Activated B cell treated with CpG ODN at 0.5 μM for 24 hours (primary cell): ENCODE measurements around the gene CCNJL. TPM values are rescaled to one million over a fixed set of nuclear protein-coding genes. Genes with fewer than 3 reads are reported as not detected.

Source experiments
- ATAC-seq: fragments of 200-7000 bp; cut with Tn5 transposase; one replicate; pipeline ENCODE4 v1.10.0; 2021; ENCODE audit warnings: low read depth, mild to moderate bottlenecking, moderate library complexity
- CTCF ChIA-PET: fragments of 350-600 bp; sonication (Branson Sonifier 250); formaldehyde crosslinking; loops from one replicate; lab custom pipeline; 2021; ENCODE audit warnings: antibody characterized with exemption; lab: Charles Lee
- POLR2A ChIA-PET: fragments of 350-600 bp; sonication (Branson Sonifier 250); formaldehyde crosslinking; loops from one replicate; lab custom pipeline; 2021; ENCODE audit warnings: antibody characterized with exemption; lab: Charles Lee
- DNase-seq: peaks from one replicate; pipeline ENCODE4 v3.0.0; 2022
- H3K27ac Mint-ChIP-seq: one replicate; pipeline ENCODE4 v1.8.0; 2020; ENCODE audit warnings: mixed read lengths
- H3K27me3 Mint-ChIP-seq: one replicate; pipeline ENCODE4 v1.8.0; 2021; ENCODE audit warnings: mixed read lengths
- H3K36me3 Mint-ChIP-seq: one replicate; pipeline ENCODE4 v1.8.0; 2021; ENCODE audit warnings: low read depth, mixed read lengths
- H3K4me1 Mint-ChIP-seq: one replicate; pipeline ENCODE4 v1.8.0; 2021; ENCODE audit warnings: mixed read lengths
- H3K4me3 Mint-ChIP-seq: one replicate; pipeline ENCODE4 v1.8.0; 2020; ENCODE audit warnings: mild to moderate bottlenecking, mixed read lengths
- H3K9me3 Mint-ChIP-seq: one replicate; pipeline ENCODE4 v1.8.0; 2020; ENCODE audit warnings: mixed read lengths
- intact Hi-C: fragments of 100-400 bp; cut with micrococcal nuclease; formaldehyde crosslinking; loops from one replicate; pipeline ENCODE4 v1.15.1; 2024
- total RNA-seq: library from RNA; stranded (reverse); gene quantifications from 2 replicates; pipeline ENCODE4 v1.2.3, GENCODE V29; 2022
- TF ChIP-seq, protein P1 (sequence below): fragments of 200-600 bp; IDR thresholded peaks from one replicate; pipeline ENCODE4 v1.8.0; 2022; ENCODE audit warnings: antibody characterized with exemption, mild to moderate bottlenecking

Gene CCNJL
- total RNA-seq, 1 donor from 2014 or later, result 0.09 TPM

DNA sequence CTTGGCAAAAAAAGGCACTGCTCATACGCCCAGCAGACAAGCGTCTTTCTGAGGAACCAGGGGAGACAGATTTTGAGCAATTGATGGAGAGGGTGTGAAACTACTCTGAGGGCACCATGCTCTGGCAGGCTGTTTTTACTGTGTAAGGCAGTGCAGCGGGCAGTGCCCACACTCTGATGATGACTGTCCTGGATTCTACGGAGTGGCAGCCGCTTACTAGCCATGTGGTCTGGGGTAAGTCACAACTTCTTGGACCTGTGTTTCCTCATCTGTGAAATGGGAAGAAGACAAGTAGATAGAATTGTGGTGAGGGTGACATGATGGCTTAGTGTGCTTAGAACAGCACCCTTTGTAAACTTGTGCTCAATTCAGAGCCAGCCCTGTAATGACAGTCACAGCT is 44.2 kb downstream of the CCNJL start:
- DNase-seq (no peak), ATAC-seq (no peak)
- Mint-ChIP-seq H3K4me1 (peaks cover 13% of the 10 kb centered on the region), H3K27me3 (peaks cover 18% of the 10 kb centered on the region), H3K4me3 (no peak overlapping the region), H3K36me3 (no peaks in the 10 kb centered on the region), H3K9me3 (no peaks in the 10 kb centered on the region), H3K27ac (no peak overlapping the region)
- ChIA-PET POLR2A (no interaction called here), CTCF (interaction anchor here (1.0 kb wide), 1 partner anchor 246 kb away, joined by 3 read pairs; no protein-coding TSS in a partner anchor)
- TF ChIP-seq, protein P1, sequence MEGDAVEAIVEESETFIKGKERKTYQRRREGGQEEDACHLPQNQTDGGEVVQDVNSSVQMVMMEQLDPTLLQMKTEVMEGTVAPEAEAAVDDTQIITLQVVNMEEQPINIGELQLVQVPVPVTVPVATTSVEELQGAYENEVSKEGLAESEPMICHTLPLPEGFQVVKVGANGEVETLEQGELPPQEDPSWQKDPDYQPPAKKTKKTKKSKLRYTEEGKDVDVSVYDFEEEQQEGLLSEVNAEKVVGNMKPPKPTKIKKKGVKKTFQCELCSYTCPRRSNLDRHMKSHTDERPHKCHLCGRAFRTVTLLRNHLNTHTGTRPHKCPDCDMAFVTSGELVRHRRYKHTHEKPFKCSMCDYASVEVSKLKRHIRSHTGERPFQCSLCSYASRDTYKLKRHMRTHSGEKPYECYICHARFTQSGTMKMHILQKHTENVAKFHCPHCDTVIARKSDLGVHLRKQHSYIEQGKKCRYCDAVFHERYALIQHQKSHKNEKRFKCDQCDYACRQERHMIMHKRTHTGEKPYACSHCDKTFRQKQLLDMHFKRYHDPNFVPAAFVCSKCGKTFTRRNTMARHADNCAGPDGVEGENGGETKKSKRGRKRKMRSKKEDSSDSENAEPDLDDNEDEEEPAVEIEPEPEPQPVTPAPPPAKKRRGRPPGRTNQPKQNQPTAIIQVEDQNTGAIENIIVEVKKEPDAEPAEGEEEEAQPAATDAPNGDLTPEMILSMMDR, result no peak
- intact Hi-C loops, result no loop called here

DNA sequence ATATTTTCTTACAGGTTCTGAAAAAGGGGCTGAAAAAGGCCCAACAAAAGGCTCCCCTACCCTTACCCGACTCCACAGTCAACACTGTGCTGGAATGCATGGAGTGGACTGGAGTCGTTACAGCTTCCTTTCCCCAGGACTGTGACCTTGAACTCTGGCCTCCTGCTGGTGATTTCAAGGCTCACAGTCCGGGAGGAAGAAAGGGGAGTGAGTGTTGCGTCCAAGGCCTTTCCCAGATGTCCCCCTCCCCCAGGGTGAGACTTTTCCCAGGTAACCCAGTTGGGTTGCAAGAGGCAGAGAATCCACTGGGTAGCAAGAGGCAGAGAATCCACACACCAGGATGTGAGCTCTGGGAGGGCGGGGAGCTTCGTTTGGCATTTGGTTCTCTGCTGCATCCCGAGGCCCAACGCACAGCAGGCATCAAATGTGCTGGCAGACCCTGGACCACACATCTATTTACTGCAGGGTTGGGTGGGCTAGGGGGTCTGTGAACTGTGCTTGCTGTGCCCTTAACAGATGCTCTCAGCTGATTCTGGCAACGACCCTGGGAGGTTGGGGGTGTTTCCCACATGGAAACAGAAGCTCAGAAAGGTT is 45.5 kb downstream of the CCNJL start:
- H3K4me3 Mint-ChIP-seq, result no peak overlapping the region
- peaks cover 22% of the 10 kb centered on the region for H3K4me1 Mint-ChIP-seq
- H3K27ac Mint-ChIP-seq, result no peak overlapping the region
- no peak for DNase-seq
- H3K36me3 Mint-ChIP-seq, result no peaks in the 10 kb centered on the region
- TF ChIP-seq, protein P1, result no peak
- ATAC-seq, result no peak
- ChIA-PET POLR2A (no interaction called here), CTCF (no interaction called here)
- peaks cover 20% of the 10 kb centered on the region for H3K27me3 Mint-ChIP-seq
- no peaks in the 10 kb centered on the region for H3K9me3 Mint-ChIP-seq
- intact Hi-C loops, result no loop called here

DNA sequence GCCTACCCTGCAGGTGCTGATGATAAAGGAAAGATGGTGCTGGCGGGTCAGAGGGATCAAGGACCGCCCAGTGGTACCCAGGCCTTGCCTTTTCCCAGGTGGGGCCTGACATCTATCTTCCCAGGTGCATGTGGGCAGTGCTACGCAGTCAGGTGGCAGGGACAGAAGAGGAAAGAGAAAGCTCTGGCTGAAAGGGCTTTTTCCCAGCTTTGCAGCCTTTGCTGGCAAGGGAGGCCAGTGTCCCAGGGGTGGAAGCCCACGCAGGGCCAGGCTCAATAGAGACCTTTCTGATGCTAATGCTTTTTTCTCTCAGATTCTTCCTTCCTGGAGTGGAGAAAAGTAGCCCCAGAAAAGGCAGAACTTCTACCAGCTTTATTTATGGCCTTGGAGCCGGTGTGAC is 46.3 kb downstream of the CCNJL start:
- H3K27me3 Mint-ChIP-seq, result peaks cover 28% of the 10 kb centered on the region
- DNase-seq (no peak), ATAC-seq (no peak)
- H3K36me3 Mint-ChIP-seq, result no peaks in the 10 kb centered on the region
- H3K9me3 Mint-ChIP-seq, result no peaks in the 10 kb centered on the region
- peaks cover 23% of the 10 kb centered on the region for H3K4me1 Mint-ChIP-seq
- POLR2A ChIA-PET, result no interaction called here
- intact Hi-C loops, result no loop called here
- TF ChIP-seq, protein P1, result no peak
- no peak overlapping the region for H3K4me3 Mint-ChIP-seq
- H3K27ac Mint-ChIP-seq, result no peak overlapping the region
- CTCF ChIA-PET, result no interaction called here

DNA sequence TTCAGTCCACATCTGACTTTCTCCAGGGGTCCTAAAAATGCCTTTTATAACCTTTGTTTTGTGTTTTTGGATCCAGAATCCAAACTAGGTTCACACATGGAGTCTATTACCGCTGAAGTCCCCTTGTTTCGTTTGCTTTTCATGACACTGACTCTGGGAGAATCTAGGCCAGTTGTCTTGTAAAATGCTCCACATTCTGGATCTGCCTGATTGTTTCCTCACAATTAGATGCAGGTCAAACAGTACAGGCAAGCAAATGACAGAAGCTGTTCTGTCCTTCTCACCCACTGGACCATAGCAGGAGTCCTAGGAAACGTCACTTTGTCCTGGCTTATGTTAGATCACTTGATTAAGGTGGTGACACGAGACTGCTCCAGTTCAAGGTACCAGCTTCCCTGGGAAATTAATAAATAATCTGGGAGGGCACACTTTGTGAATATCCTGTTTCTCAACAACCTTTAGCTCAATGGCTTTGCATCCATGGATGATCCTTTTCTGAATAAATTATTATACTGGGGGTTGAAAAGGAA is 49.0 kb downstream of the CCNJL start:
- H3K9me3 Mint-ChIP-seq, result no peaks in the 10 kb centered on the region
- DNase-seq, result no peak
- no peak overlapping the region for H3K4me3 Mint-ChIP-seq
- no peaks in the 10 kb centered on the region for H3K36me3 Mint-ChIP-seq
- TF ChIP-seq, protein P1, result no peak
- peaks cover 30% of the 10 kb centered on the region for H3K27me3 Mint-ChIP-seq
- H3K4me1 Mint-ChIP-seq, result peaks cover 24% of the 10 kb centered on the region
- CTCF ChIA-PET, result no interaction called here
- no peak overlapping the region for H3K27ac Mint-ChIP-seq
- POLR2A ChIA-PET, result interaction anchor here (0.7 kb wide), 3 partner anchors 20 to 806 kb away, joined by 3 to 8 read pairs (median 5); no protein-coding TSS in a partner anchor
- no peak for ATAC-seq
- intact Hi-C loops, result no loop called here

GRCh38 chr5:160262151-160263074 is 50.0 kb downstream of the CCNJL start:
- intact Hi-C loops, result no loop called here
- ChIA-PET CTCF (no interaction called here), POLR2A (interaction anchor here (1.1 kb wide), 1 partner anchor 9 kb away, joined by 4 read pairs; no protein-coding TSS in a partner anchor)
- peaks cover 24% of the 10 kb centered on the region for H3K4me1 Mint-ChIP-seq
- peaks cover 30% of the 10 kb centered on the region for H3K27me3 Mint-ChIP-seq
- DNase-seq, result no peak
- no peaks in the 10 kb centered on the region for H3K9me3 Mint-ChIP-seq
- TF ChIP-seq, protein P1, result no peak
- H3K4me3 Mint-ChIP-seq, result no peak overlapping the region
- peak; percentile 54 for ATAC-seq
- no peaks in the 10 kb centered on the region for H3K36me3 Mint-ChIP-seq
- H3K27ac Mint-ChIP-seq, result no peak overlapping the region
